GM19238 (cell line): ENCODE measurements around the gene CD4.

Experiments used
- DNase-seq: peaks from one replicate; pipeline ENCODE4 v3.0.0; 2011; ENCODE audit warnings: low spot score; ENCODE audit not compliant: insufficient read length

The CD4 gene

DNA sequence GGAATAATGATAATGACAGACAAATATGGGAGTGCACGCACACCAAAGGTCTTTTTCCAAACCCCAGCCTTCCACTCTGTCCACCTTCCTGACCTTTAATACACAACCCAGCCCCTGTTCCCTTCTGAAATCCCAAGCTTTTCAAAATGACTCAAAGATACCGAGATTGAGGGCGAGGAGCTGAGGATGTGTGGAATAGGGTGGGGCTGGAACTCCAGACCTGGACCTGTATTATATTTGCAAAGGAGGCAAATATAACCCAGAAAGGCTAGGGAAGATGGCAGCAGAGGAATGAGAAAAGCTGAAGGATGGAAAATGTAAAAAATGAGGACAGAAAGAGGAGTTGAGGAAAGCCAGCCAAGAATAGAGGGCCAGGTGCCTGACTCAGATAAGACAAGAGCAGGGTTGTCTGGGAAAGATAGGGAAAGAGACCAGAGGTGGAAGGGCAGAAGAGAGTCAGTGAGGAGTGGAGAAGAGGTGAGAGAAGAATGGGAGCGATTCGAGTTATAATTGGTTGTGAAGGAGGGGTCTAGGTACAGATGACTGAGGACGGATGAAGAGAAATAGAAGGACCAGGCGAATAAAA, 24.2 kb upstream of the CD4 start:
- DNase-seq, result no peak

- DNase-seq, result no peak
These were observed 23.4 kb upstream of the CD4 start, which contains the start of gene PTMS for GRCh38 chr12:6765634-6766581. TSS of gene PTMS (plus strand) at chr12:6766363. CDS start at chr12:6766706, 343 bp downstream.

- peak; percentile 84 for DNase-seq
These were observed 22.5 kb upstream of the CD4 start for GRCh38 chr12:6766651-6767349.

DNA sequence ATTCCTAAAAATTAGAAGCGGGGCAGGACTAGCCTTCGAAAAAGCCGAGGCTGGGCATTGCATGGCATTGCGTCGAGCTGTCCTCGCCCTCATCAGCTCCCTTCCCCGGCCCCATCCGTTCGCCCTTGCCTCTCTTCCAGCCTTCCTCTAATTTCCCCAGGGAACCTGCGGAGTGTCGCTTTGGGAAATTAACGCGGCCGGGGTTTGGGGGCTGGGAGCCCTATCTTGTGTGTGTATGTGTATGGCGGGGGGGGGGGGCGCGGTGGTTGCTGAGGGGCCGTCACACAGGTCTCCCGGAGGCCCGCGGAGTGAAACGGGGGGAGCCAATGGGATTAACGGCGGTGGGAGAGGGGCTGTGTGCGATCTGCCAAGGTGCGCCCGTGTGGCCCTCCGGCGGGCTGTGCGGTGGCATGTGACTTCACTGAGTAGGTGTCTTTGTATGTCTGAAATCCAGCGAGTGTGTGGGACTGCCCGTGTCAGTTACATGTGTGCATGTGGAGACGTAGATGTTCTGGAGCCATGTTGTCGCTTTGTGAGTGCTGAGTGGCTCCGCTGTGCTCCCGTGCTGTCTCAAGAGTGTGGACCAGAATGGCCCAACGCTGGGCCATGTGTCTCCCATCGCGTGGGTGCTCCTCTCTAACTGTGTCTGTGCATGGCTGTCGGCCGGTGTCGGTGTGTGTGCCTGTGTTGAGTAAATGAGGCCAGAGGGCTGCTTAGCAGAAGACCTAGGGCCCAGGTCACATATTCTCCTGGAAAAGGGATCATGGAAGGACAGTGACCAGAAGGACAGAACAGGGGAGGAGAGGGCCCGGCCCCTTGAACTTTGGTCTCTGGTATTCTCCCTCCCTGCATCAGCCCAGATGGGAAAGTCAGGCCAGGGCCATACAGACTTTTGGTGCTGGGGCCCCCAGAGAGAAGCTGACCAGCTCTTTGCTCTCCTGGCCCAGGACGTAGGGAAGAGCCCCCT, 21.7 kb upstream of the CD4 start:
- DNase-seq, result no peak

DNA sequence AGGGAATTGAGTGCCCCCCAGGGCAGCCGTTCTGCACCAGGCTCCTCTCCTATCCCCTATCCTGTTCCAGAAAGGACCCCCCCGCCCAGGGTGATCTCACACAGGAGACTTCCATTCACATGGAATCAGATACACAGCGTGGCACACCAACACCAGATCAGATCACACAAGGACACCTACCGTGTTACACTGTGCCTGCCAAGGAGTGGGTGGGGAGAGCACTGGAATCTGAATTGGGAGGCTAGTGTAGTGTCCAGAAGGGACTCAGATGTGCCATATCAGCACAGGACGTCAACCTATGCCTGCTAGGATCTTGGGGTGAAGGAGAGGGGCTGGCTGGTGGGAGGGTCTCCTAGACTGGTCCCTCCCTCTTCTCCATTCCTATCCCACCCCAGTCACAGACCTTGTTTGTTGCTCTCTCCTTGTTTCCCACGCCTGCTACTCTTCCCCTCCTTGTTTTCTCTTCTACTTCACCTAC, 20.9 kb upstream of the CD4 start:
- no peak for DNase-seq

GRCh38 chr12:6768990-6769389, 20.3 kb upstream of the CD4 start:
- DNase-seq, result no peak

DNA sequence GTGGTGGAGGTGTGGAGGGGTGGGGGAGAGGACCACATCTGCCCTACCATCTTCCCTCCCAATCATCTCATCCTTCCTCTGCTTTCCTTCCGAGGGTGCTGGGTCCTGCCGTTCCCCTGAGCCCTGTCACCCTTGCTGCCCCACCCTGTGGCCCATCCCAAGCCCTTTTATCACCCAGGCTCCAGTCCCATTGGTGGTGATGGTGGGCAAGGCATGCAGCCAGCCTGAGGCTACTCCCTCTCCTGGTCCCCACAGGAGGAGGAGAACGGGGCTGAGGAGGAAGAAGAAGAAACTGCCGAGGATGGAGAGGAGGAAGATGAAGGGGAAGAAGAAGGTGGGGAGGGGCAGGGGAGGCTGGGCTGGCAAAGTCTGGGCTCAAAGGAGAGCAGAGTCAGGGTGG, 19.7 kb upstream of the CD4 start:
- DNase-seq, result no peak

DNA sequence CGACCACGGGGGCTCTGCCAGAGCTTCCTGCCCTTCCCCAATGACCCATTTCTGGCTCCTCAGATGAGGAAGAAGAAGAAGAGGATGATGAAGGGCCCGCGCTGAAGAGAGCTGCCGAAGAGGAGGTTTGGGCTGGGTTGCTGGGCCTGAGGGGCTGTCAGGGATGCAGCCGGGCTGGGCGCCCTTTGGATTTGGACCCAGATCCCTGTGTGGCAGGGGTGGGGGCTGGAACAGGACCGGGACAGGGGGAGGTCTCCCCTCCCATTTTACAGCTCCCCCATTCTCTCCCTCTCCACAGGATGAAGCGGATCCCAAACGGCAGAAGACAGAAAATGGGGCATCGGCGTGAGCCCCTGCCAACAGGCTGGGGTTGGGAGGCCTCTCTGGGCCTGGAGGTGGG, 19.2 kb upstream of the CD4 start:
- no peak for DNase-seq

- DNase-seq, result no peak
These were observed 18.7 kb upstream of the CD4 start for GRCh38 chr12:6770600-6770999.

DNA sequence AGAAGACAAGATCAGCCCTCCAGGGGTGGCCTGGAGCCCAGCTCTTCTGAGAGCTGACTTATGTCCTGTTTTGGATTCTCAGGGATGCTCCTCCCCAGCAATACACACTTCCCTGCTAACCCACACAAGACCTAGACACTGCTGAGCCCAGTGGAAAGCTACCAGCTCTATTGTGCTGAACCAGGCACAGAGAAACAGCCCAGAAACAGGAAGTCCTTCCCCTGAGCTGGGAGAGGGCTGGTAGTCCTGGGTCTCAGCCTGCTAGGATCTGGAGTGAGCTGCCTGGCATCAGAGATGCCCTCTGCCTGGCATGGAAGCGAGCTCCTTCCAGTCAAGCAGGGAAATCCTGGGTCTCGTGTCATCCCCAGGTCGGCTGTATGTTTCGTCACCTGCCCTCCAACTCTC, 18.2 kb upstream of the CD4 start:
- DNase-seq, result no peak

DNA sequence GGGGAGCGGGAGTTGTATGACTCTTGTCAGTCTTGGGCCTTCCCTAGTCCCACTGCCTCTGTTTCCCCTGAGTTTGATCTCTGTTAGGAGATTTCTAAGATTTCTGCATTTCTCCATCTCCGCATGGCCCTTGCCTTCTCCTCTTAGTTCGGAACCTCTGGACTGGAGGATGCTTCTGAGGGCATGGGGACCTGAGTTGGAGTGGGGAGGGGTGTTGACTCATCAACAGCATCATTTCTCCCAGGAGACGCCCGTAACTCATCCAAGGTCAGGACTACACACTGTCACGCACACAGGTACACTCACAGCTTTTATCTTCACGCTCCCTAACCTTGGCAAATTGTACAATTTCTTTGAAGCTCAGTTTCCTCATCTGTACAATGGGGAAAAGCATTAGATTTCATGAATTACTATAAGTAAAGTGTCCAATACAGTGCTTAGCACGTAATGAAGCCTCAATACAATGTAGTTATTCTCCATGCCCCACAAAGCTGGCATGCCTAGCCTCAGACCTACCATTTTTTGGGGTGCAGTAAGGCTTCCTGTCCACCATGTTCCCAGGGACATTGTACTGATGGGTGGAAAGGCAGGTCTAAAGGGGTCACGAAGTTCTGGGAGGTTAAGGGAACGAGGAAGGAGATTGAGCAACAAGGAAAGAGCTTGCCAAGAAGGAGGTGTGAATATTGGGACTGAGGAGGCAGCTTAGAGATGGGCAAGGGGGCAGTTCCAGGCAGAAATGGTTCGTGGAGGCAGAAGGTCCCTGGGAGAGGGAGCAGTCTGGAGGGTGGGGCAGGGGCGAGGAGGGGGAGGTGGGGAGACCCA, 17.6 kb upstream of the CD4 start:
- DNase-seq, result no peak

DNA sequence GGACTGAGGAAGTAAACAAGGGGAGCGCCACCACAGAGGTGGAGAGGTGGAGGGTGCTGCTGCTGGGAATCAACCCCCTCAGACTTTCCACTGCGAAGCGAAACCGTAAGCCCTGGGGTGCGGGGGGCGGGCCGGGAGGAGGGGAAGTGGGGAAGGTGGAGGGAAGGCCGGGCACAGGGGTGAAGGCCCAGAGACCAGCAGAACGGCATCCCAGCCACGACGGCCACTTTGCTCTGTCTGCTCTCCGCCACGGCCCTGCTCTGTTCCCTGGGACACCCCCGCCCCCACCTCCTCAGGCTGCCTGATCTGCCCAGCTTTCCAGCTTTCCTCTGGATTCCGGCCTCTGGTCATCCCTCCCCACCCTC, 17.0 kb upstream of the CD4 start, which contains the start of gene LAG3:
Gene LAG3, plus strand, starts transcription at position 190 of the 365 bp plus-strand sequence. CDS start 333 bp downstream, outside the sequence.
- DNase-seq, result peak; percentile 58

DNA sequence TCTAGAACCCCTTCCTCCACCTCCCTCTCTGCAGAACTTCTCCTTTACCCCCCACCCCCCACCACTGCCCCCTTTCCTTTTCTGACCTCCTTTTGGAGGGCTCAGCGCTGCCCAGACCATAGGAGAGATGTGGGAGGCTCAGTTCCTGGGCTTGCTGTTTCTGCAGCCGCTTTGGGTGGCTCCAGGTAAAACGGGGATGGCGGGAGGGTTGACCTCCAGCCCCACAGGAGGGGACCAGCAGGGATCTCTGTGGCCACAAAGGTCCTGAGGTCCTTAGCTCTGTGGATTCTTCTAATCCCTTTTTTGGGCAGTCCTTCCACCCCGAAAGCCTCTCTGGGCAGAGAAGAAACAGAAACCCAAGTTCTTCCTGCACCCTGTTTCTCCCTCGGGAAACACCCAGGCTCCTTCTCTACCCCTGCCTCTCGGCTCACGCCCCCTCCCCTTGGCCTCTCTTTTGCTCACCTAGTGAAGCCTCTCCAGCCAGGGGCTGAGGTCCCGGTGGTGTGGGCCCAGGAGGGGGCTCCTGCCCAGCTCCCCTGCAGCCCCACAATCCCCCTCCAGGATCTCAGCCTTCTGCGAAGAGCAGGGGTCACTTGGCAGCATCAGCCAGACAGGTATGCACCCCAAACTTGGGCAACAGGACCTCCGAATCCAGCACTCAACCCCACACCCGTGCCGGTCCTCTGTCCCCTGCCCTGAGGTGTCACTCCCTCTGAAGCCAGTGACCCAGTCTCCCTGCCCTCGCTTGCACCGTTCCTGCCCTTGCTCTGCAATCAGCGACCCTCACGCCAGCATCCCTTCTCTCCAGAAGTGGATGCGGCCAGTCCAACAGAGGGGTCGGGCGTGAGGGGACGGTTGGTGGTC, 16.4 kb upstream of the CD4 start:
- peak; percentile 50 for DNase-seq

DNA sequence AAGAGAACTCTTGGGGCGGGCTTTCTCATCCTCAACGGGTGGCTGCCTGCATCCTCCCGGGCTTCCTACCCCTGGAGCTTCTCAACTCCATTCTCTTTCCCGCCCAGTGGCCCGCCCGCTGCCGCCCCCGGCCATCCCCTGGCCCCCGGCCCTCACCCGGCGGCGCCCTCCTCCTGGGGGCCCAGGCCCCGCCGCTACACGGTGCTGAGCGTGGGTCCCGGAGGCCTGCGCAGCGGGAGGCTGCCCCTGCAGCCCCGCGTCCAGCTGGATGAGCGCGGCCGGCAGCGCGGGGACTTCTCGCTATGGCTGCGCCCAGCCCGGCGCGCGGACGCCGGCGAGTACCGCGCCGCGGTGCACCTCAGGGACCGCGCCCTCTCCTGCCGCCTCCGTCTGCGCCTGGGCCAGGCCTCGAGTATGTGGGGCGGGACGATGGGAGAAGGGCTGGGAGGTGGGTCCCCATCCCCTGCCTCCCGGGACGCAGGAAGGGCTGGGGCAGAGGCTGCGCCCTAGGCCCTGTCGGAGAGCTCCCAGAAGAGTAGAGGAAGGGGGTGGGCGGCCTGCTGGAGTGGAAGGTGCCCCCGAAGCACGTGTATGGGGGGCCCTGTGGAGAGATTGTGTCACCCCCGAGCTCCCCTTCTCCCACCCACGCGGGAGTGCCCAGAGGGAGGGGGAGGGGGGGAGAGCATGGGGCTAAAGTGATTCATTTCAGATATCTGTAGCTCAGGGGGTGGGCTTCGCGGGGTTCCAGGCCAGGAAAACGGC, 15.6 kb upstream of the CD4 start:
- no peak for DNase-seq

DNA sequence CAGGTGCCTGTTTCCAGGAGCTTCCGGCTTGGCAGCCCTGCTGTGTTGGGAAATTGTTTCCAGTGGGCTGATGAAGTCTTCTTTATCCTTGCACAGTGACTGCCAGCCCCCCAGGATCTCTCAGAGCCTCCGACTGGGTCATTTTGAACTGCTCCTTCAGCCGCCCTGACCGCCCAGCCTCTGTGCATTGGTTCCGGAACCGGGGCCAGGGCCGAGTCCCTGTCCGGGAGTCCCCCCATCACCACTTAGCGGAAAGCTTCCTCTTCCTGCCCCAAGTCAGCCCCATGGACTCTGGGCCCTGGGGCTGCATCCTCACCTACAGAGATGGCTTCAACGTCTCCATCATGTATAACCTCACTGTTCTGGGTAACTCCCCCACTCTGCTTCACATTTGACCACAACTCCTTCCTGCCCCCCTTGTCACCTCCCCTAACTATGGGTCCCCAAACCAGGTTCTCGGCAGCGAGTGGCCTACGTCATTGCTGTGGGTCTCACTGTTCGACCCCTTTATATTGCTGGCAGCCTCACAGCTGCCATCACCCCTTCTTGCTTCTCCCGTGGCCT, 14.7 kb upstream of the CD4 start:
- DNase-seq, result no peak

DNA sequence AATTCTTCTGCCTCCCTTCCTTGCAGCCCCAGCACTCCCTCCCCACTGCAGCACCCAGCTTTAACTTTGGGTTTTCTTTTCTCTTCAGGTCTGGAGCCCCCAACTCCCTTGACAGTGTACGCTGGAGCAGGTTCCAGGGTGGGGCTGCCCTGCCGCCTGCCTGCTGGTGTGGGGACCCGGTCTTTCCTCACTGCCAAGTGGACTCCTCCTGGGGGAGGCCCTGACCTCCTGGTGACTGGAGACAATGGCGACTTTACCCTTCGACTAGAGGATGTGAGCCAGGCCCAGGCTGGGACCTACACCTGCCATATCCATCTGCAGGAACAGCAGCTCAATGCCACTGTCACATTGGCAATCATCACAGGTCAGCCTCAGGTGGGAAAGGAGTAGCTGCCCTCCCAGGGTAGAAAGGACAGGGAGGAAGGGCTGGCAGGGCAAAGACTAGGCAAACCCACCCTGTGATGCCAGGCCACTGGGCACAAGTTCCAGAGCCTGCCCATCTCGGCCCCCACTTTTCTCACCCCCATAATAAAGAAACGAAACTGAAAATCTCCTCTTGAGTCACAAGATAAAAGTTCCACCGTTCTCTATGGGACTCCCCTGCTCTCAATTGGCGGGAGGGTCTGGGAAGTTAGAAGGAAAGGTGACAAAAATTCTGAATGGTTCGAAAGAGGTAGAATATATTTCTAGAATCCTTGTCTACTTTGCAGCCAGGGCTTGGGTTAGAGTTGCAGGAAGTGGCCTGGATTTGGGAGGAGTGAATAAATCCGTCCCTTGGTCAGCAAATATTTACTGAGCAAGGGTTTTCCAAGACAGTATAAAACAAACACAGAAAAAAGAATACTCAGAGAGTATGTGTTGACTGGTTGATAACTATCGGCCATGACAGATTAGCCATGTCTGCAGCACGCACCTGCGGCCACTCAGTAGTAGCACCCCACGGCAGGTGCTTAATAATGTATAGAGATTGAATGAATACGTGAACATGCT, 13.8 kb upstream of the CD4 start:
- no peak for DNase-seq

DNA sequence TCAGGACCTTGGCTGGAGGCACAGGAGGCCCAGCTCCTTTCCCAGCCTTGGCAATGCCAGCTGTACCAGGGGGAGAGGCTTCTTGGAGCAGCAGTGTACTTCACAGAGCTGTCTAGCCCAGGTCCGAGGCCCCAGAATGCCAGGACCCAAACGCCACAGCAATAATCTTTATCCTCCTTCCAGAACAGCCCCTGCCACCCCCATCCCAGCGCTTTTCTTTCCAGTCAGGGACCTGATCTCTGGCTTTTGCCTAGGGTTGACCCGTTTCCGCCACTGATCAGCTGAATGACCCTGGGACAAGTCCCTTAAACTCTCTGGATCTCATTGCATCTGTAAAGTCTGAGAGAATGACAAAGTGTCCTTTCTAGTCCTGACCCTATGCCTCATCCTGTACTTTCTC, 11.9 kb upstream of the CD4 start:
- no peak for DNase-seq
